HG03039 (cell line): ENCODE measurements around the gene CRACDL.

Source experiments
- ATAC-seq: cut with Tn5 transposase; IDR thresholded peaks from one replicate; pipeline ENCODE4 v1.9.1; 2021; ENCODE audit warnings: mild to moderate bottlenecking, moderate library complexity; ENCODE audit not compliant: unreplicated experiment

CRACDL gene

DNA sequence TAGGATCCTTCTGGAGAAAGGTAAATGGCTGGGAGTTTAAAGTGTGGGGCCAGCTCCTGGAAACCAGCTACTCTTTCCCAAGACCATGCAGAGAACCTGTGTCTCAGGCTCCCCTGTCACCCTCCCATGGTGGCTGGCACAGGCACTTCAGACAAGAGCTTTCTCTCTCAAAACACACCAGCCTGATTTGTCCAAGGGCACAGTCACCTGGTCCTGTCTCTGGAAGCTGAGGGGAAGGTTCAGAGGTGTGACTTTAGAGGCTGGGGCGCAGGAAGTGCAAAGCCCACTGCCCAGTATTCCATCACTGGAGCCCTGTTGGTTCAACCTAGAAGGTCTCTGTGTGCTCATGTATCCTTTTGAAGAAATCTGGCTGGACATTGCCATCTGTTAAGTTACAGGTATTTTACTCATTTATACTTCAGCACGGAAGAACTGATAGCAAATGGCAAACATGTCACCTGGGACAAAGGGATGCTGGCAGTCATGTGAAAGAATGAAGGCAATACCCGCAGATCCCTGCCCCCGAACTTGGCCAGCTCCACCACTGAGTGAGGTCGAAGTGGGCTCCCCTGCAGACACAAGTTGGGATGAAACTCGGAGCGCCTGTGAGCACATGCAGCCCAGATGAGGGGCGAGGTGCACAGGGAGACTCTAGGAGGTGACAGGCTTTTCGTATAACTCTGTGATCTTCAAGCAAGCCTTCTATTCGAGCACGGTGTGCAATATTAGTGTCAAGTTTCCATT lies 108.2 kb downstream of the CRACDL start:
- ATAC-seq = no peak

DNA sequence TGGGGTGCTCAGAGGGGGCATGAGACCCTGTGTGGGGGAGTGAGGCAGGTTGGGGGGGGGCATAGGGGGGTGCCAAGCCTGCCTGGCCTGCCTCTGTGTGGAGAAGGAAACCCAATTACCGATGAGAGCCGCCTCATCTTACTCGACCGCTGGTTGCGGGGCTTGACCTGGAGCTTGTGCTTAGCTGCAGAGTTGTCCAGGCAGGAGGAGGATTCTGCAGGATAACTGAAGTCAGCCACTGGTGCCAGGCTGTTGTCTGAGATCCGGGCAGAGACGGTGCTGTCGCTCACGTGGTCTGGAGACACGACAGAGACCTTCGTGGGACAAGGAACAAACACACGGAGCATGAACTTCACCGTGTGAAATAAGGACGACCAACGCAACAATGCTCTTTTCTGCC lies 109.2 kb downstream of the CRACDL start:
- no peak for ATAC-seq

DNA sequence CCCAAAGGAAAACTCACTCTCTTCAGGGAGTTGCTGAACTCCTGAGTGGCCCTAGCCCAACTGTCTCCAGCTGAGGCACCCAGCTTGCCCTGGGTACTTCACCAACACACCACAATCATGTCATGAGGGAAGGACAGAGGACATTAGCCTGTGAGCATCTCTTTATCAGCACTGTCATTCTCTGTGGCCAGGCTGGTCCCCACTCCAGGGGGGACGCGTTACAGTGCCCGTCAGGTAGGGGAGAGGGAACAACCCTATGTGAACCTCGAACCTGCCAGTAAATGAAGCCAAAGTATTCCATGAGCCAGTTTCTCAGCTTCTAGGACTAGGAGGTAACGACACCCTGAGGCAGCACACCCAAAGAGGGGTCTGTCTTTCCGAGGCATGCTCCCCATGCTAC lies 110.2 kb downstream of the CRACDL start:
- no peak for ATAC-seq

DNA sequence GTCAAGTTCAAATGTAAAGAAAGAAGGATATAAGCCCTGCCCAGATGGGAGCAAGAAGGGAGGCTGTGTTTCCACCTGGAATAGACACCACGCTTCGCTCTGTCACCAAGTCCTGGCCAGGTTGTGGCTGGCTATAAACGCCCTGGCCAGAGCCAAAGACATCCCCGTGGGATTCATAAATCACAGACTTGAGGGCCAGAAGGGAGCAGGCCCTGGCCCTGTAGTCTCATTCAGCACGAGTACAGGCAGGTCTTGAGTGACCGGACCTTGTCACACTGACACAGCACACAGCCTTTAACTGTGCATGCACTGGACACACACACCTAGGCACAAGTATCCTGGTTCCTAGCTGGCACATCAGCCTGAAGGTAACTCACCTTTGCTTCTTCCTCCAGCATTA lies 110.6 kb downstream of the CRACDL start:
- no peak for ATAC-seq

DNA sequence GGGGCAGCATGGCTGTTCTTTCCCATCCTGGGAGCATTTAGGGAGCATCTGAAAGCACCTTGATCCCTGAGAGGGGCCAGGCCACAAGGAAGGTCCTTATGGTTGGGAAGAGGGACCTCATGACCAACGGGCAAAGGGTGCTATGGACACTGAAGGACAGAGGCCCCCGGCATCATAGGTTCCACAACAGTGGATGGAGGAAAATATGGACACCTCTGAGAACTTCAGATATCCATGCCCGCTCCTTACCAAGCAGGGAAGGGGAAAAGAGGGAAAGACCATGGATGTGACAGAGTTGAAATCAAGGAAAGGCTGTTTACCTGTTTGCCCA lies 111.0 kb downstream of the CRACDL start:
- ATAC-seq = no peak

DNA sequence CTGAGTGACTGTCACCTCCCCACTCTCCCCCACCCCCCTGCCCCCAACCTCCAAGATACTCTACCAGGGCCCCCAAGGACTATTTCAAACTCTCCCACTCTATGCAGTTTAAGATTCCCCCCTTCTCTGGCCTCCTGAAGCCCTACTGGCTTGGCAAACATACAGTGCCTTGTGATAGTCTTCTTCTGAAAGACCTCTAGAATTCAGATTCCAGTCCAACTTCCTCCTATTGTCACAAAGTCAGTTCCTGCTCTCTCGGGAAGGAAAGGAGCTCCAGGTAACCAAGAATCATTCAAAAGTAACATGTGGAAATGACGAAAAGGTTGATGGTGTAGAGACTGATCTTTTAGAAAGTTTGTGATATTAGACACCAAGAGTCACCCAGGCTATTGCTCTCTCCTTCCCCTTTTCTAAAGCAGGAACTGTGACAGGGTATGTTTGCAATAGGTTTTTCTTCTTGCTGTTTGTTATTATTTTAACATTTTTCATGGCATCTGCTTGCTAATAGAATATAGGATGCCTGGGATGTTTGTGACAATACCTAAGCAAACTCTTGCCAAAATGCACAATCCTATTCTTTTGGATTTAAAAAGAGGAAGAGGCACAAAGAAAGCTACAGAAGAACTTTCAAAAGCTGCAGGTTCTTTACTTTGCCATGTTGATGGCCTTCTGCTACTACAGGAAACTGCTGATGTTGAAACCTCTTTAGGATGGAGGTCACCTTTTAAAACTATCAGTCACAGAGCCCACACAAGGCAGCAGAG lies 111.6 kb downstream of the CRACDL start:
- ATAC-seq = no peak

DNA sequence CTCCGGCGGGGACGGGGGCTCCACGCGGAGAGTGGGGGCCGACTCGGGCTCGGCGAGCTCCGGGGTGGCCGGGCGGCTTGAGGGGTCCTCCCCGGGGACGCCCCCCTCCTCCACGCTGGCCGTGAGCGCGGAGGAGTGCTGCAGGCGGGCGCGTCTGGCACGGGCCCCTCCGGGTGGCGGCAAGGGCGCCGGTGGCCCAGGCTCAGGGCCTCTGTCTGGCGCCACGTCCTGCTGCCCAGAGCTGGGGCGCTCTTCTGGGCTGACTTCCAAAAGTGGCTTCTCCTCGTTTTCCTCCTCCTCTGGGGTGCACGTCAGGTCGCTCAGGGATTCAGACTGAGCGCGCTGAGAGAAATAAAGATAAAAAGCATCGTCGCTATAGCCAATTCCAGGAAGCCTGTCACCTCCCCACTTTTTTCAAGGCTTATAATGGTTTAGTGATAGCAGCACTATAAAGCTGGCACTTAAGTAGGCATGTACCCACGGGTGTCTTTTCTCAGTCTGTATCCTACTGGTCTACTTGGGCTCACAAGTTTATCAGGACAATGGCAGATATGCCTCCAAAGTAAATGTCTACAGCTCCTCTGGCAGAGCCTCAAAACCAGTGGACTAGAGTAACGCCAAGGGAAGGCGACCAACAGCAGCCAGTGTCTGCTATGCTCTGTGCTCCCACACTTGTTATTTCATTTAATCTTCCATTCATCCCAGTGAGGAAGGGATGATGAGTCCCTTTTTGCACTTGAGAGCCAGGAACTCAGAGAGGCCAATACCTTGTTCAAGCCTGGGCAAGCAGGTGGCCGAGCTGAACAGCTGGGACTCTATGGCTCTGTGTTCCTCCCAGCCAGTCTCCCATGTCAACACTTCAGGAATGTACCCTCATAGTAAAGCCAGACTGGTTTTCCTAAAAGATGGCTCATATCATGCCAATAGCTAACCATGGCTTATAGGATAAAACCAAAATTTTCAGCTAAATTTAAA lies 112.5 kb downstream of the CRACDL start:
- no peak for ATAC-seq

DNA sequence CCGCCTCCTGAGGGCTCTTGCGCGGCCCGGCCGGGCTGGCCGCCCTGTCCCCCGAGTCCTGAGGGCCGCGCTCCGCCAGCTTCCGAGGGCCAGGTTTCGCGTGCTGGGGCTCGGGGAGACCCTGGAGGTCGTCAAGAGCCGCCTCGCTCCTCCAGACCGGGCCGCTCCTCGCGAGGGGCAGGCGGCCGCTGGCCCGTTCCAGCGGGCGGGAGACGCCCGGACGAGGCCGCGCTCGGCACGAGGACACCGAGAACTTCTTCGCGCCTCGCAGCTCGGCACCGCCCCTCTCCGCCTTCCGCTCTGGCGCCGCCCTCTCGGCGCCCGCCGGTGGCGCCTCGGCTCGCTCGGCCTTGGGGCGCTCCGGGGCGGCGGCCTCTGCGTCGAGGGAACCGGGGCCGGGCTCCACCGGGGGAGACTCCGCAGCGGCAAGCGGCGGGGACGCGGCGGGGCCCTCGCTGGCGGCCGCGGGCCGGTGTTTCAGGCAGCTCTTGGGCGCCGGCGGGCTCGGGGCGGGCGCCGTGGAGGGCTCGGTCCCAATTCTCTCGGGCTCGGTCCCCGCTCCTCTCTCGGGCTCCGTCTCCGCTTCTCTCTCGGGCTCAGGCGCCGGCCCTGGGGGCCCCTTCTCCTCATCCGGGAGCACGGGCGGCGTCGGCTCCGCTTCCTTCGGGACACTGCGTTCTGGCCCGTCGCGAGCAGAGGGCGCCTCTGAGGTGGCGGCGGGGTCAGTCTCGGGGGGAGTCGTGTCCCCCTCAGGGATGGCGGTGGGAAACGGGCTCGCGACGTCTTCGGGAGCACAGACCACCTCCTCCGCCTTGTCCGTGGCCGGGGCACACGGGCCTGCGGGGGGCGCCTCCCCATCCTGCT lies 113.5 kb downstream of the CRACDL start:
- no peak for ATAC-seq

DNA sequence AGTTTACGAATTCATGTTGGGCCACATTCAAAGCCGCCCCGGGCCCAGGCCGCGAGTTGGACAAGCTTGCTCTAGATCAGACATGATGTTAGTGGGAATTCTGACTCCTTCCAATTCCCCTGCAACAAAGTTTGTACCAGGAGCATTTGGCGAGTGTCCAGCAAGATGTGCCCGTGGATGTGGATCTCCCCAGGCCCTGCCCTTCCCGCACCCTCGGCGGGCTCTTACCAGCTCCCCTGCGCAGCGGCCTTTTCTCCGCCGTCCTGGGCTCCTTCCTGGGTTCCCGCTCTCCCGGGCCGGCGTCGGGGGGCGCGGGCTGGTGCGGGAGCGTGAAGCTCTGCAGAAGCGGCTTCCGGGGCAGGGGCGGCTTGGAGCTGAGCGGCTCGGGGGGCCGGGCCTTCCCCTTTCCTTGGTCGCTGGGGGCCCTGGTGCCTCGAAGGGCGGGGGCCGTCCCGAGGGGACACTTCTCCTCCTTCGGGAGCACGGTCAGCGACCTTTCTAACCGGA lies 114.3 kb downstream of the CRACDL start:
- ATAC-seq = no peak

DNA sequence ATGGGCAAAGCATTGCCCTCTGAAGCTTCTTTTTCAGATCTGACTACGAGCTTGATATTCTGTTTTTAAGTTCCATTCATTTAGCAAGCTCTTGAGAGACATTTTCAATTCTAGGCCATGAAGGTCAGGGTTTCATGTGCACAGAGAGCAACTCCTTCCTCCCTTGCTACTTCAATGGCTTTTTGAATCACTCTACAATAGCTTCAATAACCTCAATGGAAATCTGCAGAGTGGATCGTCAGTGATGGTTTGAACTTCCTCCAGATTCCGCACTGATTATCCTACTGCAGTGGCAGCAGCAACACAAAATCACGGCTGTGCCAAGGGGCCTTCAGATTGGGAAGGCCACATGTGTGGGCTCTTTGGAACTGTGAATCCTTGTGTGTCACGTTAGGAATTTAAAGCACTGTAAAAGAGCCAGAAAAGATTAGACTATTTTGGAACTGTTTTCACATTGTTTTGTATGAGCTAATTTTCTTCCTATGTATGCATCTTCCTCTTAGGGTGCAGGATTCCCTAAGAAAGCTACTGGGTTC lies 116.7 kb downstream of the CRACDL start:
- no peak for ATAC-seq

DNA sequence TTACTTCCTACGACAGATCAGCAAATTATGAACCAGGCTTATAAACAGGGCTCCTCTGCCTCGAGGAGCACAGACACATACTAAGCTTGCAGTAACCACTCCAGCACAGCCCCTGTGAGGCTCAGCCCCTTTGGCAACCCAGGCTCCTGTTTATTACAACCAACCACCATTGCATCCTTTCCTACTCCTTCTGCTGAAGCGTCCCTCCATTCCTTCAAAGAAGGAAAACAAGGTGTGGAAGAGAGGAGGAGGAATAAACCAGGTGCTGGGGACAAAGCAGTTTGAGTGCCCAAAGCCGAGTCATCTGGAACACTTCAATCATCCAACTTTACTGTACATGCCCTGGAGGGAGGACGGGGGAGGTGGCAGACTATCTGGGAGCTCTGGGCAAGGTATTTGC lies 117.9 kb downstream of the CRACDL start:
- no peak for ATAC-seq

DNA sequence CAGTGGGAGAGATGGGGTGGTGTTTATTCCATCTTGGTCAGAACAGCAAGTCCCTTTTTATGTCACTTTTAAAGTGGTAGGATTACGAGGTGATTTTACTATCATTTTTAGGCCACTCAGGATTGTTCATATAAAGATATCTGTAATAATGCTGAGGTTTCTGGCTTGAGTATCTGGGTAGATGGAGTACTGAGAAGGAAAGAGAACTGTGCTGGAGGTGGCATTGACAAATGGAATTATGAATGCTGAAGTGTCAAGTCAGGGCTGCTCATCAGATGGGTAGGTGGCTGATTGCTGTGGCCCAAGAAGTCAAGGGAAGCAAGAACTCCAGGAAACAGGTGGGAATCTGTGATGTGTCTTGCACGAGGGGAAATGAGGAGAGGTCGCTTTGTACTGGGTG lies 119.7 kb downstream of the CRACDL start:
- no peak for ATAC-seq

DNA sequence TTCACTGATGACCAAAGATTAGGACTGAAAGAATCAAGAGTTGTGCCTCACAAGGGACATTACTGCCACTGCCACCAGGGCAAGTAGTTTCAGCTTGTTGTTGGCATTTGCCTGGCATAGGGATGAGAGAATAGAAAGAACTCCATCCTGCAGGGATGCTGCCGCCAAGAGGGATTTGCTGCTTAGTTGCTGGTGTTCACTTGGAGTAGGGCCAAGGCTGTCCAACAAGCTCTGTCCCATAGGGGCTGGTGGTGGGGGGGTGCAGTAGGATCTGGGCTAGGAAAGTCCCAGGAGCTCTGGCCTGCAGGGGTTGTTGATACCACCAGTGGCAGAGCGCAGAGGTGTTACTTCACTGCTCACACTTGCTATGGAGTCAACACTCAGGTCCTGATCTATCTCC lies 120.2 kb downstream of the CRACDL start:
- no peak for ATAC-seq

DNA sequence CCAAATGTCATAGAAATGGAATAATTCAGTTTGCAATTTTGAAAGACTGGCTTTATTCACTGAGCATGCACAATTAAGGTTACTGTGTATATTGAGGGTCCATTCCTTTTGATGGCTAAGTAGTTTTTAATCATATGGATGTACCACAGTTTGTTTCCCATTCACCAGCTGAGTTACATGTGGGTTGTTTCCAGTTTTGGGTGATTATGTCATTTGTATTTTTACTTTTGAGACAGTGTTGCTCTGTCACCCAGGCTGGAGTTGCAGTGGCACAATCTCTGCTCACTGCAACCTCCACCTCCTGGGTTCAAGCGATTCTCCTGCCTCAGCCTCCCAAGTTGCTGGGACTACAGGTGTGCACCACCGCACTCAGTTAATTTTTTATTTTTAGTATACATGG lies 124.3 kb downstream of the CRACDL start:
- no peak for ATAC-seq

DNA sequence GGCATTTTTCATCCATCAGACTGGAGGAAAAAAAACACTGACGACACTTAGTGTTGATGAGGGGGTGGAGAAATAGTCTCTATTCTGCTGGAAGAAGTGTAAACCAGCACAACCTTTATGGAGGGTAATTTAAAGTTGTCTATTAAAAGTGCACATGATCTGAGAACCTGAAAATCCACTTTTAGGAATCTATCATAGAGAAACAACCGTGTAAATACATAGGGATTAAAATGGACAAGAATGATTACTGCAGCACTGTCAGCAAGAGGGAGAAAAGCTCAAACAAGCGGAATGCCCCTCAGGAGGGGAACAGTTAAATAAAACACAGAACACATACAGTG lies 125.5 kb downstream of the CRACDL start:
- no peak for ATAC-seq

DNA sequence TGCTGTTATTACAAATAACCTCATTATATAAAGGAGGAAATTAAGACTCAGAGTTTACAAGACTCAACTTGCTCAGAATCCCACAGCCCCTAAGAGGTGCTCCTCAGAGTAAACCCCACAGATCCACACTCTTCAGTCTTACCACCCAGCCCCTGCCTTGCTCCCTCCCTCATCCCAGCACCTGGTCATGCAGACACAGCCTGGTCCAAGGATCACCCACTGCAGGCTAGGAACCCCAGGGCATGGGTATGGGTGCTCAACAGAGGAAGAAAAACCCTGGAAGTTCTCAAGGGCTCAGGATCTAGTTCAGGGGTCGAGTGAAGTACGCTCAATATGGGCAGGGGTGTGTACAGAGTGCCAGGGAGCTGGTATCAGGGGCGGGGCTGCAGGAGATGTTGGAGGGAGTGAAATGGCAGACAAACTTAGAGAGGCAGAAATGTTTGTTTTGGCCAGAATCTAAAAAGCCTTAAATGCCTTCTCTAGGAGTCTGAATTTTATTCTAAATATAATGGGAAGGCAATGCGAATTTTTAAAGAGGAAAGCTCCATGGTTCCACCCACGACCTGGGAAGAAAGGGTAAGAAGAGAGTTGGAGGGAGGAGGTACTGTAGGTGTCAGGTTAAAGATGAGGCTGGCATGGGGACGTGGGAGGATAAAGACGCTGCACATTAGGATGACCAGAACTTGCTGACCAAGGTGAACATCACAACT lies 126.0 kb downstream of the CRACDL start:
- ATAC-seq = no peak

DNA sequence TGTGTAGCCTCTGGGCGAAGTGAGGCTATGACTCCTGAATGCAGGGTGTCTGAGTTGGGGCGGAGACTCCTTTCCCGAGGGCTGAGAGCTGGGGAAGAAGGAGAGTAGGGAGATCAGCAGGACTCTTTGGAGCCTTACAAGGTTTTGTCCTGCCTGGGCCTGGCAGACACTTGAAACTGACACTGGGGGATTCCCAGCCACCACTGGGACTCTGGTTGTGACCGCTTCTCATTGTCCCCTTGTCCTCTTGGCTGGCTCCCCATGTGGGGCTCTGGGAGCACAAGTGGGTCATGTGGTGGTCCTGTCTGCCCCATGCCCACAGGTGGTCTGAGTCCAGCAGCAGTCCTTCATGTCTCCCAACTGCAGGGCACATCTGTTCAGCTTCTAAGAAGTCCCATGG lies 126.9 kb downstream of the CRACDL start:
- no peak for ATAC-seq

DNA sequence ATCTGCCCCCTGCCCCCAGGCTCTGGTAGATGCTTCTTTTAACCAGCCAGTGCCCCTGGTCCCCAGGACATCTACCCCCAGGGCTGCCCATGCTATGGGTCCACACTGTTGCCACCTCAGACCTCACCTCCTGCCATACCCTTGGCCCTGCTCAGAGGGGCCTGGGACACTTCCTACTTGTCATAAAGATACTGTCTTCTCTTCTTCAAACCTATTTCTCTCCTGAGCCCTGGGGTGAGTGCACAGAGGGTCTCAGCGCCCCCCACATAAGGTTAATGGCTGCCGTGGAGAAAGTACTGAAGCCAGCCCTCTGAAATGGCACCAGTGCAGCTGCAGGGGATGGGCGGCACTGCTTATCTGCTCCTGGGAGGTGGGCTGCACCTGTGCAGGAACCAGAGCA lies 127.5 kb downstream of the CRACDL start:
- ATAC-seq = no peak

DNA sequence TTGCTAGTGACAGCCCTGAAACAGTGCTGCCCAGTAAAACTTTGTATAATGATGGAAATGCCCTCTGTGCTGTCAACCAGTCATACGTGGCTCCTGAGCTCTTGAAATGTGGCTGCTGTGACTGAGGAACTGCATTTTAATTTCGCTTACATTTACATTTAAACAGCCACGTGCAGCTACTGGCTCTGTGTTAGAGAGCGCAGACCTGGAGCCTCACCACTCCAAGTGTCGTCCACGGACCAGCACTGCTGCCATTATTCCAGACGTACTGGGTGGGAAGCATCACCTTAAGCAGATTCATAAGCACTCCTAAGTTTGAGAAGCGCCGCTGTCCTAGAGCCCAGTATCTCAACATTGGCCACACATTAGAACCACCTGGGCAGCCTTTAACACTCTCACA lies 128.1 kb downstream of the CRACDL start:
- no peak for ATAC-seq

DNA sequence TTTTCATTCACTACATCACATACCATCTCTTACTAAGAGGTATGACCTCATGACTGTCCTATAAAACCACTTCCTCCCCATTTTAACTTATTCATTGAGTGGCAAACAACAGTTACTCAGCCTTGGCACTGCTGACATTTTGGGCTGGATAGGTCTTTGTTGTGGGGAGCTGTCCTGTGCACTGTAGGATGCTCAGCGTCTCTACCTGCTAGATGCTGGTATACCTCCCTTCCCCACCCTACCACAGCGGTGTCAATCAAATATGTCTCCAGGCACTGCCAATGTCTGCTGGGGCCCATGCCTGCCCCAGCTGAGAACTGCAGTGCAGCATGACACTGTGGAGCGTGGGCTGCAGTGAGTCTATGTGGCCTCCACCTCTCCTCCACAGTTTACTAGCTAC lies 128.8 kb downstream of the CRACDL start:
- ATAC-seq = no peak
